Uterus (tissue), 4 donors: ENCODE data around the gene CINP. TPM values are rescaled to one million over a fixed set of nuclear protein-coding genes. Genes with fewer than 3 reads are reported as not detected.
"Not testable (repeated sequence)": the region's sequence is repeated elsewhere in the genome, so short reads cannot be mapped to it uniquely, and the experiment has no call there.

ENCODE experiments used
- DNase-seq, 2 donors: peaks; one replicate each; pipeline ENCODE4 v3.0.0-alpha.2; 2019 to 2020
- H3K27ac ChIP-seq, 2 donors: fragments of 200-600 bp; sonication (generic); 1 replicate in 1 of 2; 2 replicates in 1 of 2; pipeline ENCODE4 v1.5.1; 2016 to 2018
- H3K27me3 ChIP-seq, 2 donors: fragments of 200-600 bp; sonication (generic); one replicate each; pipeline ENCODE4 v1.5.1; 2018 to 2019; ENCODE audit warnings: control low read depth in 1 of 2
- H3K36me3 ChIP-seq, 2 donors: fragments of 200-600 bp; sonication (generic); one replicate each; pipeline ENCODE4 v1.5.1; 2019; ENCODE audit warnings: control low read depth in 1 of 2
- H3K4me1 ChIP-seq, 2 donors: fragments of 200-600 bp; sonication (generic); one replicate each; pipeline ENCODE4 v1.5.1; 2018 to 2019; ENCODE audit warnings: control low read depth in 1 of 2
- H3K4me3 ChIP-seq, 2 donors: fragments of 200-600 bp; sonication (generic); 1 replicate in 1 of 2; 2 replicates in 1 of 2; pipeline ENCODE4 v1.5.1; 2018 to 2019; ENCODE audit warnings: mild to moderate bottlenecking in 1 of 2
- H3K9me3 ChIP-seq, 2 donors: fragments of 200-600 bp; sonication (generic); one replicate each; pipeline ENCODE4 v1.5.1; 2019; ENCODE audit warnings: control low read depth in 1 of 2
- CTCF ChIP-seq, 4 experiments: fragments of 200-600 bp in 2 of 4; fragments of 450-650 bp in 2 of 4; sonication (generic) in 2 of 4; IDR thresholded peaks; one replicate each; pipeline ENCODE4 v1.5.1; 2016 to 2019; ENCODE audit warnings: antibody characterized with exemption in 4 of 4, mild to moderate bottlenecking in 2 of 4, moderate library complexity in 1 of 4
- POLR2A ChIP-seq, 2 donors: fragments of 450-650 bp; IDR thresholded peaks; one replicate each; pipeline ENCODE4 v1.6.1; 2016; ENCODE audit warnings: antibody characterized with exemption in 2 of 2, mild to moderate bottlenecking in 1 of 2, moderate library complexity in 1 of 2
- intact Hi-C: fragments of 100-400 bp; cut with DNase I; formaldehyde crosslinking; loops from one replicate; pipeline ENCODE4 v1.15.1; 2023; ENCODE audit warnings: low total_unique reads
- total RNA-seq, 4 donors: library from RNA; depleted of rRNA in 3 of 4; stranded (reverse); fragments of >200 nt in 3 of 4; gene quantifications; one replicate each; pipeline versions ENCODE4 v1.1.0 to v1.2.4, GENCODE V29; 2014 to 2023
- donor health status: DM: yes; HTN: yes; CAD: no.

Gene CINP
- total RNA-seq, 4 donors from 2014 or later: 1.5 to 38.2 (median 16.3) TPM

- intact Hi-C loops: no loop called here
These were observed 3.3 kb downstream of the CINP start for GRCh38 chr14:102359341-102359740.

GRCh38 chr14:102356280-102356679 is 6.4 kb downstream of the CINP start:
- H3K27ac ChIP-seq: no peak overlapping the region
- no peak for DNase-seq
- no peaks in the 10 kb centered on the region for H3K4me1 ChIP-seq
- intact Hi-C loops: no loop called here
- no peaks in the 10 kb centered on the region for H3K27me3 ChIP-seq
- no peak overlapping the region for H3K4me3 ChIP-seq
- TF ChIP-seq CTCF (IDR thresholded peaks at IDR 0.05) (no peak), POLR2A (IDR thresholded peaks at IDR 0.05) (no peak)
- no peaks in the 10 kb centered on the region for H3K36me3 ChIP-seq
- no peaks in the 10 kb centered on the region for H3K9me3 ChIP-seq

More at GRCh38 chr14:102359341-102359740, 3.3 kb downstream of the CINP start:
- Histone ChIP-seq H3K9me3 (no peaks in the 10 kb centered on the region), H3K27ac (no peak overlapping the region), H3K27me3 (no peaks in the 10 kb centered on the region), H3K36me3 (no peaks in the 10 kb centered on the region), H3K4me1 (peaks cover 3 to 8% of the 10 kb centered on the region in 2 donors), H3K4me3 (no peak overlapping the region)
- no peak for DNase-seq
- TF ChIP-seq CTCF (IDR thresholded peaks at IDR 0.05) (no peak), POLR2A (IDR thresholded peaks at IDR 0.05) (no peak)

GRCh38 chr14:102353126-102353619 is 9.5 kb downstream of the CINP start:
- H3K27ac ChIP-seq: no peak overlapping the region
- TF ChIP-seq POLR2A (IDR thresholded peaks at IDR 0.05) (no peak), CTCF (IDR thresholded peaks at IDR 0.05) (no peak)
- no peak for DNase-seq
- no peaks in the 10 kb centered on the region for H3K36me3 ChIP-seq
- no peaks in the 10 kb centered on the region for H3K9me3 ChIP-seq
- no peaks in the 10 kb centered on the region for H3K27me3 ChIP-seq
- no peaks in the 10 kb centered on the region for H3K4me1 ChIP-seq
- H3K4me3 ChIP-seq: no peak overlapping the region
- intact Hi-C loops: no loop called here

GRCh38 chr14:102352213-102352612 is 10.5 kb downstream of the CINP start:
- no peaks in the 10 kb centered on the region for H3K4me1 ChIP-seq
- no peaks in the 10 kb centered on the region for H3K36me3 ChIP-seq
- no peaks in the 10 kb centered on the region for H3K9me3 ChIP-seq
- no peak for DNase-seq
- intact Hi-C loops: no loop called here
- H3K4me3 ChIP-seq: no peak overlapping the region
- H3K27me3 ChIP-seq: no peaks in the 10 kb centered on the region
- TF ChIP-seq POLR2A (IDR thresholded peaks at IDR 0.05) (no peak), CTCF (IDR thresholded peaks at IDR 0.05) (no peak)
- no peak overlapping the region for H3K27ac ChIP-seq

GRCh38 chr14:102351593-102351992 is 11.1 kb downstream of the CINP start:
- intact Hi-C loops, H3K9me3 ChIP-seq, H3K27me3 ChIP-seq, H3K36me3 ChIP-seq, DNase-seq, H3K4me1 ChIP-seq, H3K4me3 ChIP-seq: not testable (repeated sequence)
- peak overlapping the region in 1 of 2 donors; percentile 22 for H3K27ac ChIP-seq

- no peak for DNase-seq
- no peaks in the 10 kb centered on the region for H3K9me3 ChIP-seq
- no peak for TF ChIP-seq POLR2A (IDR thresholded peaks at IDR 0.05)
- TF ChIP-seq CTCF (IDR thresholded peaks at IDR 0.05): no peak
- intact Hi-C loops: no loop called here
- H3K4me1 ChIP-seq: no peaks in the 10 kb centered on the region
- H3K4me3 ChIP-seq: no peak overlapping the region
- H3K27me3 ChIP-seq: no peaks in the 10 kb centered on the region
- H3K27ac ChIP-seq: peak overlapping the region in 1 of 2 donors; percentile 22
- no peaks in the 10 kb centered on the region for H3K36me3 ChIP-seq
These were observed 11.7 kb downstream of the CINP start for GRCh38 chr14:102351023-102351422.
